Inflammatory macrophage treated with lipopolysaccharide for 4 hours (primary cell): ENCODE data around the gene SCN1B.
"Not testable (repeated sequence)": the region's sequence is repeated elsewhere in the genome, so short reads cannot be mapped to it uniquely, and the experiment has no call there.

ENCODE experiments used
- DNase-seq: peaks from one replicate; pipeline ENCODE4 v3.0.0-alpha.2; 2020

Gene SCN1B

DNA sequence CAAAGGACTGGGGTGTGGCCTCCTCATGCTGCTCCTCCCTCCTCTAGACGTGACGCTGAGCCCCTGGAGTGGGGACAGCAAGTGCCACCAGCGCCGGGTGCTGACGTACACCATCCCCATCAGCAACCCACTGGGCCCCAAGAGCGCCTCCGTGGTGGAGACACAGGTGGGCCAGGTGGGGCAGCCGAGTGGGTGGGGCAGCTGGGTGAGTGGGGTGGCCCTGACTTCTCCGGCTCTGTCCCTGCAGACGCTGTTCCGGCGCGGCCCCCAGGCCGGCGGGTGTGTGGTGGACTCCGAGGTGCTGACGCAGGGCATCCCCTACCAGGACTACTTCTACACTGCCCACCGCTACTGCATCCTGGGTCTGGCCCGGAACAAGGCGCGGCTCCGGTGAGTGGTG, 11.1 kb upstream of the SCN1B start:
- DNase-seq, result no peak

DNA sequence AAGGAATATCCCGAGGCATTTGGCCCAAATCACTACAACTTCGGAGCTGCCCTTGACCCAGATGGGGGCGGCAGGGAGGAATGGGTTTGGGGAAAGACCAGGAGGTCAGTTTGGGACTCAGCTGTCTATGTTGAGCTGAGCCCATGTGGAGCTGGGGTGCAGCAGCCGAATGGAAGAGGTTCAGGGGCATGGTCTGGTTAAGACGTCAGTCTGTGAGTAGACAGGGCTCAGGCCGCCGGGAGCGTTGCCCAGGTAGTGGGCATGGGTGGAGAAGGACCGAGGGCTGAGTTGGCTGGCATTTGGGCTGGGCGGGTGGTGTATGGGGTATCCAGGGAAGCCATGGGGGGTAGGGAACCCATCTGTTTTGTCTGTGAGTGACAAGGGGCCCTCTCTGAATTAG, 9.3 kb upstream of the SCN1B start:
- DNase-seq, result no peak

DNA sequence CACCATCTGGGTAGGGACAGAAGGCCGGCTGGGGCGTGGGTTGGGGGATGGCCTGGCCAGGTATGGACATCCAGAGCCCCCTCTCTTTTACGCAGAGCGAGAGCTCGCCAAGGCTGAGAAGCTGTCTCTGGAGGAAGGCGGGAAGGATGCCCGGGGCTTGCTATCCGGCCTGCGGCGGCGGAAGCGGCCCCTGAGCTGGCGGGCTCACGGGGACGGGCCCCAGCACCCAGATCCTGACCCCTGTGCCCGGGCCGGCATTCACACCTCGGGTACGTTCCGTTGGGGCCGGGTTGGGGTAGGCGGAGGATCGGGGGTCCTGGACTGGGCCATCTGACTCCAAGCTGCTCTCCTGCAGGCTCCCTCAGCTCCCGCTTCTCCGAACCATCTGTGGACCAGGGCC, 8.7 kb upstream of the SCN1B start:
- no peak for DNase-seq

DNA sequence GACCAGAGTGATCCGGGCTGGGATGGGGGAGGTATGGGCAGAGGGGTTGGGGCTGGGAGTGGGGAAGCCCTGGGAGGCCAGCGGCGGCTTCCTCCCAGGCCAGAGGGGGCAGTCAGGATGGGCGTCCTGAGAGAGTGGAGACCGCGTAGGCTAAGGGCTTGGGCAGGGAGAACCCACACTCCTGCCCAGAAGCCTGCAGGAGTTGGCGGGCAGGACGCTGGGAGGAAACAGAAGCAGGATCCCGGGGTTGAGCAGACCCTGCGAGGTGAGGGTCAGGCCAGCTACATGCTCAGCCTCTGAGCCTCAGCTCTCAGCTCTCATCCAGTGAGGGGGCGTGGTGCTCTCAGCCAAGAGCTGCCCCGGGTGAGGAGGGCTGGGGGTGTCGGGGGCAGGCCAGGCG, 7.8 kb upstream of the SCN1B start:
- no peak for DNase-seq

DNA sequence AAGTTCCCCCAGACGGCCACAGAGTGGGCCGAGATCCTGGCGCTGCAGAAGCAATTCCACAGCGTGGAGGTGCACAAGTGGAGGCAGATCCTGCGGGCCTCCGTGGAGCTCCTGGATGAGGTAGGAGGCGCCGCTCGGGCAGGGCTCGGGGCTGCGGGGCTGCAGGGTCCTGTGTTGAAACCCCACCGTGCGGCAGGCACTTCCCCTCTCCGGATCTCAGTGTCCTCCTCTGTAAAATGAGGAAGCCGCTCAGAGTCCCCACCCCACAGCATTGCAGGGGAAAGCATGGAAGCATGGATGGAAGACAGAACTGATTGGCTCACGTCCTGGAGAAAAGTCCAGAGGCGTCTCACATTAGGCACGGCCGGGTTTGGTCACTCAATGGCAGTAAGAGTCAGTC, 6.8 kb upstream of the SCN1B start:
- DNase-seq, result peak; percentile 44

DNA sequence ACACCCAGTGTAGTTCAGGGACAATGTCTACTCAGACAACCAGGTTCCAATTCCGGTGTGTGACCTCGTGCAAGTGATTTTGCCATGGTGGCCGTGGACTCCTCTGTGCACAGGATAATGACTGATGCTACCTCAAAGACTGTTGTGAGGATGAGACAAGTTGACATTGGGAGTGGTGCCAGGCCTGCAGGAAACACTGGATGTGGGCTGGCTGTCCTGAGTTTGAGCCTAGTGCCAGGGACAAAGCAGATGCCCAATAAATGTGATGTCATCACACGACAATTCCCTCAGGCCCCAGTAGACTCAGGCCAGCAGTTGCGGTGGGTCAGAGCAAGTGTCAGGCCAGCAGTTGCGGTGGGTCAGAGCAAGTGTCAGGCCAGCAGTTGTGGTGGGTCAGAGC, 6.2 kb upstream of the SCN1B start:
- DNase-seq, result no peak

DNA sequence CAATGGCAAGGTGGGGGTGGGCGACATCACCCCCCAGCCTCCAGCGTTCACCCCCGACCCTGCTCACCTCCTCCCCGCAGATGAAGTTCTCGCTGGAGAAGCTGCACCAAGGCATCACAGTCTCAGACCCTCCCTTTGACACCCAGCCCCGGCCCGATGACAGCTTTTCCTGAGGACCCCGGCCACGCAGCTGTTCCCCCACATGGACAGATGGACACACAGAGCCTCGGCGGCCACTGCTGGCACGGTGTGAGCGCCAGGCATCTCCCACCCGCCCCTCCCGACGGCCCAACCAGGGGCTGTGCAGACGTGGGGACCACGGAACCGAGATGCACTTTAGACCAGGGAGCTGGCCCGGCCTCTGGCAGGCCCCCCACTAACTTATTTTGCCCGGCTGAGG, 4.3 kb upstream of the SCN1B start:
- DNase-seq, result no peak

DNA sequence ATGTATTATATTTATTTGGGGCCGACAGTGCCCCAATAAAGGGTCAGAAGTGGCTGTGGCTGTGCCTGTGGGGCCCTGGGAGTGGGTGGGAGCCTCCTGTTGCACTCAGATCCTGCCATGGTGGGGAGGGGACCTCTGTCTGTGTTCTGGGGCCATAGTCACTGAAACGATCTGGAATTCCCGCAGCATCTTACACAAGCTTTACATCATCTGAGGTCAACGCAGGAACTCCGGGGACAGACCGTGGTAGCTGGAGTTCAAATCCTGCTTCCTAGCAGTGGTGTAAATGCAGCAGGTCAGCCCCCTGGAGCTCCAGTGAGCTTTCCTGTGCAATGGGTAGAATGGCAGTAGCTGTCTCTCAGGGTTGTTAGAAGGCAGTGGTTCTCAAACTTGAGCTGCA, 3.9 kb upstream of the SCN1B start:
- peak; percentile 47 for DNase-seq

DNA sequence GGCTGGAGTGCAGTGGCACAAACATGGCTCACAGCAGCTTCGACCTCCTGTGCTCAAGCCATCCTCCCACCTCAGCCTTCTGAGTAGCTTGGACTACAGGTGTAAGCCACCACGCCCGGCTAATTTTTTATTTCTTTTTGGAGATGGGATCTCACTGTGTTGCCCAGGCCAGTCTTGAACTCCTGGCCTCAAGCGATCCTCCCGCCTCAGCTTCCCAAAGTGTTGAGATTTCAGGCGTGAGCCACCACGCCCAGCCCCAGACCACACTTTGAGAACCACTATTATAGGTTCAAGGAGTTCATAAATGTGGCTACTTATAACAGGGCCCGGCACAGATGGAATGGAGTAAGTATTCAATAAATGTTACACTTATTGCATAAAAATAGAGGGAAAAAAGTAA, 3.3 kb upstream of the SCN1B start:
- no peak for DNase-seq

DNA sequence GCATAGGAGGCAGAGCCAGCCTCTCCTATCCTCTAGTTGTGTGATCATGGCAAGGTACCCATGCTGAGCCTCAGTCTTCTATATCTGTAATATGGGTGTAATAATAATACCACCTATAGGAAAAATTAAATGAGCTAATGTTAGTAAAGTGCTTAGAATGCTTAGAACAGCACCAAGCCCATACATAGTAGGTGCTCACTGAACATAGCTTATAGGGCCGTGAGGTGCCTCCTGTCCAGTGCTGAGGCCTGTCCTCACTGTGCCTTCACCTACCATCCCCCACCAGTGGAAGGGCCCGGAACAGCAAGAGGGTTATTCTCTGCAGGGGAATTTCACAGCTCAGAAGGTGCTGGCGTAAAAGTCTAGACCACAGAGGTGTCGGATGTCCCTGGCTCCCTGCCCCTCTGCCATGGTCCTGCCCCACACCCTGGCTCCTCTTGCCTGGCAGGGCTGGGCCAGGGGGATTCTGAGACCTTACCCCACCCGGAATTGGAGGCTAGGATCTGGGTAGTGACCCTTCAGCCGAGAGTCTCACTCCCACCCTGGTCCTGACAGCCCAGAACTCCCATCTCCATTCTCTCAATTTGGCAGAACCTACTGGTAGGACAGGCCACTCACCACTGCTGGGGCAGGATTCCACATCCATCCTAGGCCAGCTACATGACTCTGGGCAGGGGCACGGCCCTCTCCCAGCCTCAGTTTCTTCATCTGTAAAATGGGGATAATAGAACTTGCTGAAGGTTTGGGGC, 2.2 kb upstream of the SCN1B start:
- no peak for DNase-seq

DNA sequence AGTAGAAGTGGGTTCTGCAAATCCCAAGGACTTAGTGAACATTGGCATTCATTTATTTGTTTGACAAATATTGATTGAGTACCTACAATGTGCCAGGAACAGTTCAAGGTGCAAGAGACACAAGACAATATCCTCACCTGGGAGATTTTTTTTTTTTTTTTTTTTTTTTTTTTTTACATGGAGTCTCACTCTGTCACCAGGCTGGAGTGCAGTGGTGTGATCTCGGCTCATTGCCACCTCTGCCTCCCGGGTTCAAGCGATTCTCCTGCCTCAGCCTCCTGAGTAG, 1.7 kb upstream of the SCN1B start:
- DNase-seq, result not testable (repeated sequence)

DNA sequence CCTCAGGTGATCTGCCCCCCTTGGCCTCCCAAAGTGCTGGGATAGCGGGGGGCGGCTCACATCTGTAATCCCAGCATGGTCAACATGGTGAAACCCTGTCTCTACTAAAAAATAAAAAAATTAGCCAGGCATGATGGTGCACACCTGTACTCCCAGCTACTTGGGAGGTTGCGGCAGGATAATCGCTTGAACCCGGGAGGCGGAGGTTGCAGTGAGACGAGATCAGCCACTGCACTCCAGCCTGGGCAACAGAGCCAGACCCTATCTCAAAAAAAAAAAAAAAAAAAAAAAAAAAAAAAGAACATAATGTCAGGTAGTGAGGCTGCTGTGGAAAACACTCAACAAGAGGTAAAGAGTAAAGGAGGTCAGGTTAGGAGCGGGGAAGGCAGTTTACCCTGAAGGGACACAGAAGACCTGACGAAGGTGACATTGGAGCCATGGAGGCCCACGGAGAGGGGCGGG, 964 bp upstream of the SCN1B start:
- not testable (repeated sequence) for DNase-seq

DNA sequence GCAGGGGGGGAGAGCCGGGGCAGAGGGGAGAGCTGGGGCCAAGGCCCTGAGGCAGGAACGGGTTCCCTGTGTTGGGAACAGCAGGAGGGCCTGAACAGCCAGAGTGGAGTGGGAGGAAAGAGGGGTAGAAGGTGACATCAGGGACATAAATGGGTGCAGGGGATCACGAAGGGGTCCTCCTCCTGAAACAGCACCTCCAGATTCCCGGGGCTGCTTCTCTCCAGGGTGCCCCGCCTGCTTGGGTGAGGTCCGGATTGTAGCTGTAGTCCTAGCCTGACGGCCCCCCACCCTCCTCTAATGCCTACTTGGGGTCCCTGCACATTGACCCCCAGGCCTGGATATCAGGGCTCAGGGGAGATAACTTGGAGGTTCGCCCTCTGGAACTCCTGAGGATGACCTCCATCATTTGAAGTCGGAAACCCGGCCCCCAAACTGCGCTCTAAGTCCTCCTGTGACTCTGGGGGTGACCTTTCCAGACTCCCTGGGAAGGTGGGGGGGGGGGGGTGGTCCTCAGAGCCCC, 473 bp upstream of the SCN1B start:
- DNase-seq, result no peak

DNA sequence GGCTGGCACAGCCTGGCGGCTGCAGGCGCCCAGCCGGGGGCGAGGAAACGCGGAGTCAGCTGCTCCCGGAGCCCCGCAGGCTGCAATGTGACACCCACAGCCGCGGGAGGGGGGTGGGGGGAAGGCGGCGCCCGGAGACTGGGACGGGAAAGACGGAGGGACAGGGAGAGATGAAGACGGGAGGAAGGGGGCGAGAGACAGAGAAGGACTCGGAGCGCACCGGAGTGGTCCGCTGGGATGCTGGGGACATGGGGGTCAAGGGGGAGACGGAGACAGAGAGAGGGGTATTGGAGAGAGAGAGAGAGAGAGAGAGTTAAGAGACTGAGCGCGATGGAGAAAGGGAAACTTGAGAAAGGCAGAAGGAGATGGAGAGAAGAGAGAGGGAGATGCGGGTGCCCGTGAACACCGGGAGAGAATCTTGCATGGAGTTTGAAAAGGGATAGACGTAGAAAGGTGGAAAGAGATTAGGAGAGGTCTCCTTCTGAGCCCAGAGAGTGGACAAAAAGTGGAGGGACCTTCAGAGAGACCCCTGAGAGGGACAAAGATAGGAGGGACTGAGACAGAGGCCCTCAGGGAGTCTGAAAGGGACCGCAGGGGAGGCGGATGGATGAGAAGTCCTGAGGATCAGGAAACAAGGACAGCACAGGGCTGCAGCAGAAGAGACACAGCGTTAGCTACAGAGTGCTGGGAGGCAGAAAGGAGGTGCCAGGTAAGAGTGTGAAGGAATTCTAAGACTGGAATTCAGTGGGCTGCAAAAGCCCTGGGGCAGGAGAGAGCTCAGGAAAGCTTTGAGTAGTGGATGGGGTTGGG, 1.0 kb downstream of the SCN1B start:
- no peak for DNase-seq

DNA sequence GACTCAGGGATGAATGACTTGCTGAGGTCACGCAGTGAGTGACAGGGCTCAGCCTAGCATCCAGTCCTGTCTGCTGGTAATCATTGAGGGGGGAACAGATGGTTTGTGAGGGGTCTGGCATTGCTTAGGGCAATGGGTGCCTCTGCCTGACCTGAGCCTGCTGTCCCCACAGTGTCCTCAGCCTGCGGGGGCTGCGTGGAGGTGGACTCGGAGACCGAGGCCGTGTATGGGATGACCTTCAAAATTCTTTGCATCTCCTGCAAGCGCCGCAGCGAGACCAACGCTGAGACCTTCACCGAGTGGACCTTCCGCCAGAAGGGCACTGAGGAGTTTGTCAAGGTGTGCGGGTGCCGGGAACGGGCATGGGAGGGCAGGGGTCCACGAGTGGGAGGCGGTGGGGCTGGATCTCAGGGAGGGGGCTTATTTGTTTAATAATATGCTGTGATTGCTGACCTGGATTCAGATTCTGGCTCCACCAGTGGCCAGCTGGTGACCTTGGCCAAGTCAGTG, 2.1 kb downstream of the SCN1B start:
- DNase-seq, result no peak

DNA sequence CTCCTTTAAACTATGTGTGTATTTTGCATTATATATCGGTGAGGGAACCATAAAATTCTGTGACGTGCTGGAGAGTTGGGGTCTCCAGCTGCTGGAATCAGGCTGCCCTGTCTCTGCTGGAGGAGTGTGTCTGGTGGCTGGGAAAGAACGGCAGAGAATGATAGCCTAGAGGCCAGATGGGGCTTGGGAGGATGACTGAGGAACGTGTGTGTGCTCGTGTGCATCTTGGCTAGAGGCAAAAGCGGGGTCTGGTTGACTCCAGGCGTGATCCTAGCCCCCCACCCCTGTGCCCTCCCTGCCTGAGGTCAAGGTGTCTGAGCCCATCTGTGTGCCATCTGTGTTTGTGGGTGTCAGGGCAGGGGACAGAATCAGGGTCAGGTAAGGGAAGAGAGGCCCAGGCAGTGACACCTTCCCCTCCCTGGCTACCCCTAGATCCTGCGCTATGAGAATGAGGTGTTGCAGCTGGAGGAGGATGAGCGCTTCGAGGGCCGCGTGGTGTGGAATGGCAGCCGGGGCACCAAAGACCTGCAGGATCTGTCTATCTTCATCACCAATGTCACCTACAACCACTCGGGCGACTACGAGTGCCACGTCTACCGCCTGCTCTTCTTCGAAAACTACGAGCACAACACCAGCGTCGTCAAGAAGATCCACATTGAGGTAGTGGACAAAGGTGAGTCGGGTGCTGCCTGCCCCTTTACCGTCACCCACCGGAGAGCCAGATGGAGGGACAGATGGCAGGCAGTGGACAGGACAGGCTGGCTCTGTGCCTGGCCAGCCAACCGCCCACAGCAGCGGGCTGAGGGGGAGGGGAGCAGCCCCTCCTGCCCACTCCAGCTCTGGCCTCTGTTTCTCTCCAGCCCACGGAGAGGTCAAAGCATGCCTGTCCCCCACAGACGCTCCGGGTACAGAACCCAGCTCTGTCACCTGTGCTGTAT, 3.1 kb downstream of the SCN1B start:
- DNase-seq, result no peak

DNA sequence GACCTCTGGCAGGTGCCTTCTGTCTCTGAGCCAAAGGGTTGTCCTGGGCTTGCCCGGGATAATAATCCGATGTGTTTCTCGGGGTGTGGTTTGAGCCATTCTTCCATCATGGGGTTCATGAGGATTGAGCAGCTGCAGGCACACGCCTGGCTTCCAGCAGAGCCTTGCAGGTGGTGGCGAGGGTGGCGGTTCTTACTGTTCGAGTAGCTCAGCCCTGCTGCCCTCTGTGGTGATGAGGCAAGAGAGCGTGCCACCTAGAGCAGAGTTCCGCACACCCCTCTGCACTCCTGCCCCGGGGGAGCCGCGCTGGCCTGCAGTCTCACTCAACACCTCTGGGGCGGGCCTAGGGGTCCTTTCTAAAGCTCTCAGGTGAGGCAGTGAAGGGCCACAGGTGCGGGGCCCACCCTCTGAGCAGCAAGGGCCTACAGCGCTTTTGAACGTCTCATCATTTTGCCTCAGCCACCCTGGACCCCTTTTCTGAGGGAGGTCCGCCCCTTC, 3.8 kb downstream of the SCN1B start:
- DNase-seq, result no peak

DNA sequence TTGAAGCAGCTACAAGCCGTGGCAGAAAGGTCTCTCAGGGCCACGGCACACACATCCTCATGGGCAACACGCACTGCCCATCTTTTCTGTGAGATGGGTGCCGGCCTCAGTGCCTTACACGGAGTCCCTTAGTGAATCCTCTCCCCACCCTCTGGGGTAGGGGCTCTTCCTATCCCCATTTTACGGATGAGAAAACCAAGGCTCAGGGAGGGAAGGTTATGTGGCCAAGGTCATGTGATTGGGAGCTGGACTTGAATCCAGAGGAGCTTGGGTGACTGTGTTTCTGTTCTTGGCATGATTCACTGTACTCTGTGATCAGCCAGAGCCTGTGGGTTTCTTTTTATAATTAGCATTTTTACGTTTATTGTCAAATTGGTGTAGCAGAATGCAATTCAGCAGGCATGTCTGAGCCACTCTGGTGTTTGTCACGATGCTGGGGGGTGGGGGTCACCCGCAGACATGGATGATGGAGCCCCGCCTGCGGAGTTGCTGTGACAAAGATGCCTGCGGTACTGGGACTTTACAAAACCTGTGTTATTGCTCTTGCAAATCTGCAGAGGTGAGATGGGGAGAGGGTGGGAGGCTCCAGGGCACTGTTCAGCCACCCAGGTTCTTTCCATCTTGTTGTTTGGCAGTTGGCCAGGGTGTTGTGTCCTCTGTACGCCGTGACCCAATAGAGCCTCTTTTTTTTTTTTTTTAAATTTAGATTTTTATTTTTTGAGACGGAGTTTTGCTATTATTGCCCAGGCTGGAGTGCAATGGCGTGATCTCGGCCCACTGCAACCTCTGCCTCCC, 4.5 kb downstream of the SCN1B start:
- DNase-seq, result no peak

DNA sequence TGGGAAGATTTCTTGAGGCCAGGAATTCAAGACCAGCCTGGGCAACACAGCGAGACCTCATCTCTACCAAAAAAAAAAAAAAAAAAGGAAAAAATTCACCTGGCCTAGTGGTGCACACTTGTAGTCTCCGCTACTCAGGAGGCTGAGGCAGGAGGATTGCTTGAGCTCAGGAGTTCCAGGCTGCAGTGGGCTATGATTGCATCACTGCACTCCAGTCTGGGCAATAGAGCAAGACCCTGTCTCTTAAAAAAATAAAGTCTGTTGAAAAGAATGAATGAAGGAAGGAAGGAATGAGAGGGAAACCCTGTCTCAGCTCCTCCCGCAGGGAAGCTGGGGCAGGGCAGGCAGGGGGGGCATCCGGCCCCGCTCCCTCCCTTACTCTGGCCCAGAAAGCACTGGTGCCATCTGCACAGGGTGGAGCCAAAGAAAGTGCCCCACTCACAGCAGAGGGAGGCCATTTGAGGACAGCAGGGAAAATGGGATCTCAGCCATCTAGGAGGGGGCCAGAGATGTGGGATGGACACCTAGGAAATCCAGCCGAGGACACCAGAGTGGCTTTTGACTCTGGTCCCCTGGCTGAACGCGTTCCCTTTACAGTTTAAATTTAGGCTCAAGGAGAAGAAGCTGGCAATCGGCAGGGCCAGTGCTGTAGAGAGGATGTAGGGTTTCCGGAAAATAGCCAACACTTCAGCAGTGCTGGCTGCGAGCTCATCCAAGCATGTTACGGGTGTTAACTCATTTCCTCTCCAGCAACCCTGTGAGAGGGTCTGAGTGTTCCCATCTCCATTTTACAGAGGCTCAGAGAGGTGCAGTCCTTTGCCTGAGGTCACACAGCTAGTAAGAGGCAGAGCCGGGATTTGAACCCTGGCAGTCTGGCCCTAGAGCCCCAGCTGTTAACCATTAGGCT, 7.7 kb downstream of the SCN1B start:
- DNase-seq, result no peak

DNA sequence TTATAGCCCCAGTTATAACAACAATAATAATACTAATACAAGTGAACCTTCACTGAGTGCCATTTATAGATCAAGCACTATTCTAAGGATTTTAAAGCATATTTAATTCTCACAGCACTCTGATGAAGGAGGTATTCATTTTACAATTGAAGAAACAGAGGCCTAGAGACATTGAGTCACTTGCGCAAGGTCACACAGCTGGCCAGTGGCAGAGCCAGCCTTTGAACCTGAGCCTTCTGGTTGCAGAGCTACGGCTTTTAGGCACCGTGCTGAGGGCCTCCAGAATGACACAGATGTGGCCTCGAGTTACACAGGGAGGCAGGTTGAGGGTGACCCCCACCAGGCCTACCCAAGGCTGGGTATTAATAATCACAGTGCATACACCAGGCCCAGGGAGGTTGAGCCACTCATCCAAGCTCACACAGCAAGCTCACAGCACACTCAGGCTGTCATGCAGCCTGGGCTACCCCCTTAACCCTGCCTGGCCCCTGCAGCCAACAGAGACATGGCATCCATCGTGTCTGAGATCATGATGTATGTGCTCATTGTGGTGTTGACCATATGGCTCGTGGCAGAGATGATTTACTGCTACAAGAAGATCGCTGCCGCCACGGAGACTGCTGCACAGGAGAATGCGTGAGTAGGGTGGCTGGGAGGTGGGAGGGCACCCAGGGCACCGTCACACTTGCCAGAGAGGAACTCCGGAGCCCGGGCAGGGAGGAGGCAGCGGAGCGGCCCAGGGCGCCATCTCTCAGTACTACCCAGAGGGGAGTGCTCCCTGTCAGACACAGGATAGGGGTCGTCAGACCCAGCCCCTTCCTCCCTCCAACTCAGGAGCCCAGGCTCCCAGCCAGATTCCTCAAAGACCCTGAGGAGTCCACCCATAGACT, 8.6 kb downstream of the SCN1B start:
- DNase-seq, result peak; percentile 33
